Activated CD8-positive, alpha-beta T cell treated with anti-CD3 and anti-CD28 coated beads, Interleukin-2, amount 10 ng/mL, durations not matched to agents 7 days and 5 days (primary cell): Measurements from ENCODE around the gene GPC5. TPM values are rescaled to one million over a fixed set of nuclear protein-coding genes. Genes with fewer than 3 reads are reported as not detected.

Experiments used
- ATAC-seq: fragments of 150-1000 bp; cut with Tn5 transposase; one replicate; pipeline ENCODE4 v1.10.0; 2021; ENCODE audit warnings: moderate library complexity
- CTCF ChIA-PET: fragments of 350-600 bp; sonication (Branson Sonifier 250); formaldehyde crosslinking; loops from one replicate; lab custom pipeline; 2021; ENCODE audit warnings: antibody characterized with exemption; lab: Charles Lee
- POLR2A ChIA-PET: fragments of 350-600 bp; sonication (Branson Sonifier 250); formaldehyde crosslinking; loops from one replicate; lab custom pipeline; 2021; ENCODE audit warnings: antibody characterized with exemption; lab: Charles Lee
- DNase-seq: peaks from one replicate; pipeline ENCODE4 v3.0.0-alpha.2; 2020
- H3K27ac Mint-ChIP-seq: one replicate; pipeline ENCODE4 v1.8.0; 2021; ENCODE audit warnings: mild to moderate bottlenecking, mixed read lengths
- H3K27me3 Mint-ChIP-seq: one replicate; pipeline ENCODE4 v1.8.0; 2021; ENCODE audit warnings: low read depth, mixed read lengths
- H3K36me3 Mint-ChIP-seq: one replicate; pipeline ENCODE4 v1.8.0; 2021; ENCODE audit warnings: low read depth, mixed read lengths
- H3K4me1 Mint-ChIP-seq: one replicate; pipeline ENCODE4 v1.8.0; 2021; ENCODE audit warnings: low read depth, mixed read lengths
- H3K4me3 Mint-ChIP-seq: one replicate; pipeline ENCODE4 v1.8.0; 2021; ENCODE audit warnings: mild to moderate bottlenecking, mixed read lengths
- H3K9me3 Mint-ChIP-seq: one replicate; pipeline ENCODE4 v1.8.0; 2022; ENCODE audit warnings: mixed read lengths; ENCODE audit not compliant: insufficient read depth
- total RNA-seq, 2 experiments: library from RNA; stranded (reverse); gene quantifications; one replicate each; pipeline ENCODE4 v1.2.3, GENCODE V29; 2021

Gene GPC5
- total RNA-seq, 2 experiments from 2014 or later: not detected

DNA sequence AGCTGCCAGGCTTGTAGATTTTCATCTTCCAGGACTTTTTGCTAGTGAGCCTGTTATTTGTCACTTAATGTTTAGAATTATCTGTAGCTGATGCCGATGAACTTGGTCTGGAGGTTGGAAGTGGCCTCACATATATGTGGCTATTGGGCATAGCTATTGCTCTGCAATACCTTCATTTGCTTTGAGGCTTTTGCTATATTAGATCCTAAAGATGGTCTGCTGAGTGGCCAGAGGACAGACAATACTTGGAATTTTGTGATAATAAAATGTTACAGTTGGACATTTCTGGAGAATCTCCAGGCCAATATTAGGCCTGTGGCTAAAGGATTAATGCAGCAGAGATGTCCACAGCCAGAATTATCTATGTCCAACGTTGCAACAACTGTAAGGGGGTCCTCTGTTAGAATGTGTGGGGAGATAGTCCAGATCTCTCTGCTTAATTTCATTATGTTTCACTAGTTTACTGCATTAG lies 222.3 kb downstream of the GPC5 start:
- POLR2A ChIA-PET: no interaction called here
- Mint-ChIP-seq H3K36me3 (no peaks in the 10 kb centered on the region), H3K4me3 (no peak overlapping the region), H3K27me3 (no peaks in the 10 kb centered on the region), H3K9me3 (no peaks in the 10 kb centered on the region), H3K27ac (no peak overlapping the region), H3K4me1 (no peaks in the 10 kb centered on the region)
- DNase-seq: no peak
- CTCF ChIA-PET: no interaction called here
- no peak for ATAC-seq

DNA sequence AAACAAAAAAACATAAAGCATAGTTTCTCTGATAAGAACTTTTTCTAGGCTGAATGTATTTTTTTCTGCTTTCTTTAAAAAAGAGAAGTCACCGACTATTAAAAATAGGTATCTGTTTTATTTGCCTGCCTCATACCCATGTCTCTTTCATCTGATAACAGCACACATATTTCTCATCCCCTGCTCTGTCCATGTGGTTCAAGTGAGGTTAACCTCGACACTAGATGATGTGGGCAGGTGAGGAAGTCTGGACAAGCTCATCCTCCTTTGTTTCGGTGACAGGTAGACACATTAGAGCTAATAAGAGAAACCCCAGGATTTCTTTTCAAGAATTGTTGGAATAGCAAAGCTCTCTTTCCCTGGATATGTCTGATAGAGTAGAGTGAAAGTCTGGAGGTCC lies 222.7 kb downstream of the GPC5 start:
- Mint-ChIP-seq H3K4me3 (no peak overlapping the region), H3K4me1 (no peaks in the 10 kb centered on the region), H3K27me3 (no peaks in the 10 kb centered on the region), H3K27ac (no peak overlapping the region), H3K36me3 (no peaks in the 10 kb centered on the region), H3K9me3 (no peaks in the 10 kb centered on the region)
- ATAC-seq (no peak), DNase-seq (no peak)
- CTCF ChIA-PET: no interaction called here
- POLR2A ChIA-PET: no interaction called here

DNA sequence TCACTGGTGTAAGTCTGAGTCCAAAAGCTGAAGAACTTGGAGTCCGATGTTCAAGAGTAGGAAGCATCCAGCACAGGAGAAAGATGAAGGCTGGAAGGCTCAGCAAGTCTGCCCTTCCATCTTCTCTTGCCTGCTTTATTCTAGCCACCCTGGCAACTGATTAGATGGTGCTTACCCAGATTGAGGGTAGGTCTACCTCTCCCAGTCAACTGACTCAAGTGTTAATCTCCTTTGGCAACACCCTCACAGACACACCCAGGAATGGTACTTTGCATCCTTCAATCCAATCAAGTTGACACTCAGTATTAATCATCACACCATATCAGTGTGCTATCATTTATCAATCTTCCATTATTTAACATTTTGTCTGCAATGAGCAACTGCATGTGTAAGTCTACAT lies 223.5 kb downstream of the GPC5 start:
- CTCF ChIA-PET: no interaction called here
- Mint-ChIP-seq H3K27ac (no peak overlapping the region), H3K27me3 (no peaks in the 10 kb centered on the region), H3K4me3 (no peak overlapping the region), H3K4me1 (no peaks in the 10 kb centered on the region), H3K9me3 (no peaks in the 10 kb centered on the region), H3K36me3 (no peaks in the 10 kb centered on the region)
- POLR2A ChIA-PET: no interaction called here
- DNase-seq (no peak), ATAC-seq (no peak)

GRCh38 chr13:91622778-91623550 lies 224.5 kb downstream of the GPC5 start:
- ATAC-seq (no peak), DNase-seq (no peak)
- Mint-ChIP-seq H3K27ac (no peak overlapping the region), H3K9me3 (no peaks in the 10 kb centered on the region), H3K4me3 (no peak overlapping the region), H3K4me1 (no peaks in the 10 kb centered on the region), H3K27me3 (no peaks in the 10 kb centered on the region), H3K36me3 (no peaks in the 10 kb centered on the region)
- POLR2A ChIA-PET: no interaction called here
- CTCF ChIA-PET: no interaction called here

GRCh38 chr13:91627952-91628739 lies 229.7 kb downstream of the GPC5 start:
- ChIA-PET CTCF (no interaction called here), POLR2A (no interaction called here)
- DNase-seq (no peak), ATAC-seq (no peak)
- no peaks in the 10 kb centered on the region for H3K36me3 Mint-ChIP-seq
- H3K27ac Mint-ChIP-seq: no peak overlapping the region
- no peaks in the 10 kb centered on the region for H3K9me3 Mint-ChIP-seq
- H3K4me1 Mint-ChIP-seq: no peaks in the 10 kb centered on the region
- no peaks in the 10 kb centered on the region for H3K27me3 Mint-ChIP-seq
- no peak overlapping the region for H3K4me3 Mint-ChIP-seq

- DNase-seq (no peak), ATAC-seq (no peak)
- H3K4me3 Mint-ChIP-seq: no peak overlapping the region
- CTCF ChIA-PET: interaction anchor here (0.6 kb wide), 1 partner anchor 249 kb away, joined by 3 read pairs; no protein-coding TSS in a partner anchor
- no peaks in the 10 kb centered on the region for H3K36me3 Mint-ChIP-seq
- H3K27me3 Mint-ChIP-seq: no peaks in the 10 kb centered on the region
- POLR2A ChIA-PET: no interaction called here
- no peaks in the 10 kb centered on the region for H3K9me3 Mint-ChIP-seq
- H3K27ac Mint-ChIP-seq: no peak overlapping the region
- H3K4me1 Mint-ChIP-seq: no peaks in the 10 kb centered on the region
Measured at GRCh38 chr13:91630946-91631345, 232.5 kb downstream of the GPC5 start.

- ATAC-seq (no peak), DNase-seq (no peak)
- Mint-ChIP-seq H3K27me3 (no peaks in the 10 kb centered on the region), H3K36me3 (no peaks in the 10 kb centered on the region), H3K4me3 (no peak overlapping the region), H3K4me1 (no peaks in the 10 kb centered on the region), H3K27ac (no peak overlapping the region), H3K9me3 (no peaks in the 10 kb centered on the region)
- POLR2A ChIA-PET: no interaction called here
- CTCF ChIA-PET: no interaction called here
Measured at GRCh38 chr13:91632086-91632485, 233.7 kb downstream of the GPC5 start.

GRCh38 chr13:91639330-91639729 lies 240.9 kb downstream of the GPC5 start:
- no peaks in the 10 kb centered on the region for H3K4me1 Mint-ChIP-seq
- H3K36me3 Mint-ChIP-seq: no peaks in the 10 kb centered on the region
- no peaks in the 10 kb centered on the region for H3K27me3 Mint-ChIP-seq
- ATAC-seq (no peak), DNase-seq (no peak)
- no peak overlapping the region for H3K27ac Mint-ChIP-seq
- ChIA-PET CTCF (no interaction called here), POLR2A (no interaction called here)
- no peak overlapping the region for H3K4me3 Mint-ChIP-seq
- H3K9me3 Mint-ChIP-seq: no peaks in the 10 kb centered on the region

- DNase-seq: no peak
- H3K27ac Mint-ChIP-seq: no peak overlapping the region
- H3K36me3 Mint-ChIP-seq: no peaks in the 10 kb centered on the region
- no peaks in the 10 kb centered on the region for H3K9me3 Mint-ChIP-seq
- CTCF ChIA-PET: no interaction called here
- no peaks in the 10 kb centered on the region for H3K4me1 Mint-ChIP-seq
- H3K4me3 Mint-ChIP-seq: no peak overlapping the region
- H3K27me3 Mint-ChIP-seq: no peaks in the 10 kb centered on the region
- no peak for ATAC-seq
- POLR2A ChIA-PET: no interaction called here
Measured at GRCh38 chr13:91643394-91643793, 245.0 kb downstream of the GPC5 start.

DNA sequence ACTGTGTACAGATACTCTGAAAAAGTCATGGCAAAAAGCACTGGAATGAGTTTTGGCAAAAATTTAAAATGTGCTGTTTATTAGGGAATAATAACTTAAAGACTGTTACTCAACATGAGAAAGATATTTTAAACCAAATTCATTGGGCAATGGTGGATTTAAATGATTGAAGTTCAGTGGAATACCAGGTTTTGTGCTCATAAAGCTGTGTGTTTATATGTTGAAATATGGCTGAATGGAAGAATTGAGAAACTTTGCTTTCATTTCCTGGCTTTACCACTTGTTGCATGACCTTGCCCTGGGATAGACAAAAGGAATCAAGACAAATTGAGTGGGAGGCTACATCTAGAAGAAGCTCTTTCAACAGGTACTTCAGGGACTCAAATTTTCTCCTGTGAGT lies 246.4 kb downstream of the GPC5 start:
- CTCF ChIA-PET: no interaction called here
- no peaks in the 10 kb centered on the region for H3K4me1 Mint-ChIP-seq

DNA sequence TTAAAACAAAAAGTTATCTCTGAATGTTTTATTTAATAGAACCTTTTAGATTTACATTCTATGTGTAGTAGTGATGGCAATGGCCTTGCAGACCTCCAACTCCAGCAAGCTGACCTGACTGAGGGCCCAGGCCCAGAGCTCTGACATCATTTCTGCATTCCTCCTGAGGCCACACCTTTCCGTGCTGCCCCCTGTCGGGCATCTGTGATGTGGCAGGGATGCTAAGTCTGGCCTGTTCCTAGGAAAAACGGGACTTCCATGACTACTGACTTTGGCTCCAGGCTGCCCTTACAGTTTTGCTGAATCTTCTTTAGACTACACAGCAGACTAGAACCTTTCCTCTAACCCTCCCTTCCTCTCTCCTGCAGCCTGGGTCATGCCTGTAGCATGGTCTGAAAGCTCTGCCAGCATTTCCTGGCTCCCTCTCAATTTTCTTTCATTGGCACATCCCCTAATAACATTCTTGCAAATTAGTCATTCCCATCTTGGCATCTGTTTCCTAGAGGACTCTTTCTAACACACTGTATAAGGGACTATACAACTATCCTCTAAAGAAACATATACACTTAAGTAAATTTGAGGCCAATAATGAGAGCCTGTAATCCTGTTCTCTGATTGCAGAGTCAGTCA lies 249.1 kb downstream of the GPC5 start:
- no peak for DNase-seq

More for the DNA sequence above, 246.4 kb downstream of the GPC5 start:
- no peak for DNase-seq
- H3K36me3 Mint-ChIP-seq: no peaks in the 10 kb centered on the region
- no peak for ATAC-seq
- POLR2A ChIA-PET: no interaction called here
- no peaks in the 10 kb centered on the region for H3K9me3 Mint-ChIP-seq
- H3K4me3 Mint-ChIP-seq: no peak overlapping the region
- H3K27ac Mint-ChIP-seq: no peak overlapping the region
- H3K27me3 Mint-ChIP-seq: no peaks in the 10 kb centered on the region

DNA sequence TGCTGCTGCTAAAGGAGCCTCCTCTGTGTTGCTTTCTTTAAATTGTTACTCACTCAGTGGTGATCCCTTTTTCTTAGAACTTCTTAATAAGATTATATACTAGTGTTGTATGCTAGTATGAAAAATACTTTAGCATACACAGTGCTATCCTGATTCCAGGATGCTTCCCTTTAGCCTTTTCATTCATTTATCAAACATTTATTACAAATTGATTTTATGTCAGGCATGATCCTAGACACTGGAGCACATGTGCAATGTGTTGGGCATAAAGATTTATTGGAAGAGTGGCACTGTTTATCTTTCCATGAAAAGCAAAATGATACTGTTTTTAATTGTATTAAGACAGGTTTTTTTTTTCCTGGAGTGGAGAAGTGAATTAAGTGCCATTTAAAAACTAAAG lies 249.6 kb downstream of the GPC5 start:
- Mint-ChIP-seq H3K27me3 (no peaks in the 10 kb centered on the region), H3K4me1 (no peaks in the 10 kb centered on the region), H3K4me3 (no peak overlapping the region), H3K36me3 (no peaks in the 10 kb centered on the region), H3K9me3 (no peaks in the 10 kb centered on the region), H3K27ac (no peak overlapping the region)
- DNase-seq (no peak), ATAC-seq (no peak)
- POLR2A ChIA-PET: no interaction called here
- CTCF ChIA-PET: no interaction called here

More for the DNA sequence above, 249.1 kb downstream of the GPC5 start:
- Mint-ChIP-seq H3K36me3 (no peaks in the 10 kb centered on the region), H3K27me3 (no peaks in the 10 kb centered on the region), H3K9me3 (no peaks in the 10 kb centered on the region), H3K4me3 (no peak overlapping the region), H3K27ac (no peak overlapping the region), H3K4me1 (no peaks in the 10 kb centered on the region)
- ChIA-PET CTCF (no interaction called here), POLR2A (no interaction called here)
- no peak for ATAC-seq
